ENCODE results near the gene C19orf81.

The C19orf81 gene

DNA sequence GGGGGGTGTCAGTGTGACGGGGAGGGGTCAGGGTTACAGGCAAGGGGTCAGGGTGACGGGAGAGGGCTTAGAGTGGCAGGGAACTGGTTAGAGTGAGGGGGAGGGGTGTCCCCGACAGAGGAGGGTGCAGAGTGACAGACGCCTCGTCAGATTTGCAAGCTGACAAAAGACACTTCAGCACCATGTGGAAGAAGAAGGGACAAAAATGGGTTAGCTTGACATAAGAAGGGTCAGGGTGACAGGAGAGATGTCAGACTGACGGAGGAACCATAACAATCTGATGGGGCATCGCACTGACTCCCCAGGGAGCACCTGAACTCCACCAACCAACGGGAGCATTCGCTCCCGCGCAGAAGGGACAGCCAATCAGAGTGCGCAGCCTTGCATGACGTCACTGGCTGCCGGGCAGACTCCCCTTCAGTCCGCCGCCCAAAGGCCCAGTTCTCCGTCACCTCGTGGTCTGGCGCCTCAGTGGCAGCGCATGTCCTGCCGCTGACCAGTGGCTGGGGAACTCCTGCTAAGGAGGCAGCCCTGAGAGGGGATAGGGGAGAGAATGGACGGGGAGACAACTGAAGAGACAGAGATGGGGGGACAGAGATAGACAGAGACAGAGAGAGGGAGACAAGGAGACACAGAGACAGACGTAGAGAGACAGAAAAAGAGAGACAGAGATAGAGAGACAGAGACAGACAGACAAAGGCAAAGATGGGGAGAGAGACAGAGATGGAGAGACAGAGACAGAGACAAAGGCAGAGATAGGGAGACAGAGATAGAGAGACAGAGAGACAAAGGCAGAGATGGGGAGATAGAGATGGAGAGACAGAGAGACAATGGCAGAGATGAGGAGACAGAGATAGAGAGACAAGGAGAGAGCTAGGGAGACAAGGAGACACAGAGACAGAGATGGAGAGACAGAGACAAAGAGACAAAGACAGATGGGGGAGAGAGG lies 30.2 kb downstream of the C19orf81 start:
- TF ChIP-seq, protein P1, sequence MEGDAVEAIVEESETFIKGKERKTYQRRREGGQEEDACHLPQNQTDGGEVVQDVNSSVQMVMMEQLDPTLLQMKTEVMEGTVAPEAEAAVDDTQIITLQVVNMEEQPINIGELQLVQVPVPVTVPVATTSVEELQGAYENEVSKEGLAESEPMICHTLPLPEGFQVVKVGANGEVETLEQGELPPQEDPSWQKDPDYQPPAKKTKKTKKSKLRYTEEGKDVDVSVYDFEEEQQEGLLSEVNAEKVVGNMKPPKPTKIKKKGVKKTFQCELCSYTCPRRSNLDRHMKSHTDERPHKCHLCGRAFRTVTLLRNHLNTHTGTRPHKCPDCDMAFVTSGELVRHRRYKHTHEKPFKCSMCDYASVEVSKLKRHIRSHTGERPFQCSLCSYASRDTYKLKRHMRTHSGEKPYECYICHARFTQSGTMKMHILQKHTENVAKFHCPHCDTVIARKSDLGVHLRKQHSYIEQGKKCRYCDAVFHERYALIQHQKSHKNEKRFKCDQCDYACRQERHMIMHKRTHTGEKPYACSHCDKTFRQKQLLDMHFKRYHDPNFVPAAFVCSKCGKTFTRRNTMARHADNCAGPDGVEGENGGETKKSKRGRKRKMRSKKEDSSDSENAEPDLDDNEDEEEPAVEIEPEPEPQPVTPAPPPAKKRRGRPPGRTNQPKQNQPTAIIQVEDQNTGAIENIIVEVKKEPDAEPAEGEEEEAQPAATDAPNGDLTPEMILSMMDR (IDR thresholded peaks at IDR 0.05; ENCODE audit: borderline replicate concordance, extremely low read depth, low read length, poor library complexity, severe bottlenecking), result no peak
- TF ChIP-seq EZH2 (IDR thresholded peaks at IDR 0.05; ENCODE audit: borderline replicate concordance, low read depth, low read length, severe bottlenecking), result no peak
- H3K27me3 ChIP-seq (ENCODE audit: insufficient read depth, low read length, poor library complexity), result no peaks in the 10 kb centered on the region
- no peak overlapping the region for H3K9ac ChIP-seq (ENCODE audit: low read depth, low read length)
- ATAC-seq (ENCODE audit: insufficient read depth, low read depth) (peak; percentile 80), DNase-seq (peak; percentile 63)
- no peaks in the 10 kb centered on the region for H3K79me2 ChIP-seq (ENCODE audit: insufficient read depth, low read length)
- no peaks in the 10 kb centered on the region for H4K20me1 ChIP-seq (ENCODE audit: insufficient read depth, low read length)
- H3K27ac ChIP-seq (ENCODE audit: low read length), result no peak overlapping the region
- no peak overlapping the region for H3K4me3 ChIP-seq (ENCODE audit: low read depth in 1 of 2, low read length in 2 of 2)
- H3K36me3 ChIP-seq (ENCODE audit: insufficient read depth, low read length), result no peaks in the 10 kb centered on the region
- no peaks in the 10 kb centered on the region for H3K4me1 ChIP-seq (ENCODE audit: insufficient read depth, low read length)
- H3K9me3 ChIP-seq (ENCODE audit: insufficient read depth, low read length, severe bottlenecking), result no peaks in the 10 kb centered on the region
- H3K4me2 ChIP-seq (ENCODE audit: insufficient read depth, low read length), result no peak overlapping the region
- H2AFZ ChIP-seq (ENCODE audit: low read depth, low read length), result no peak overlapping the region

DNA sequence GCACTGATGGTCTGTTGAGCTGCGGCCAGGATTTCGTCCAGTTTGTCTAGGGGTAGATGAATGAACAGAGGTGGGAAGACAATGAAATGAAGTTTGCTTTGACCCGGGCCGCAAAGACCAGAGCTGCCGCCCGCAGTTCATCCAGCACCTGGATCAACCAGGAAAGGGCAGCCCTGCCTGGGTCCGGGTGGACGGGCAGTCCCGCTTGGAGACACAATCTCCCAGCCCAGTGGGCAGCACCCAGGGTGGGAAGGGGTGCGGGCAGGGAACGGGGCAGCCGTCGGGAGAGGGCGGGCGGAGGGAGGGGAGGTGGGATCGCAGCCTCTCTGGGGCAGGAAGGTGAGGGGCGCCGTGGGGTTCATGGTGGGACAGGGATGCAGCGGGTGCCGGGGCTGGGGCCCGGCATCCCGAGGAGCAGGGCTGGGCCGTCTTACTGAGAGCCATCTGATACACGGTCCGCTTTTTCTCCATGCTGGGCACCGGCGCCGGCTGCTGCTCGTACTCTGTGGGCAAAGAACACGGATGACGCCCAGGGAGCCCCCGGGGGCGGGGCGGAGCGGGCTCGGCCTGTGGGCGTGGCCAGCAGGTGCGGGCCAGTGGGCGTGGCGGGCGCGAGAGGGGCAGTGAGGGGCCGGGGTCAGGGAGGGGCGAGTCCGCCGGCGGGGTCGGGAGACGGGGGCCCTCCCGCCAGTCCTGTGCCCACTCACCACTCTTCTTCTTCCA lies 37.2 kb downstream of the C19orf81 start:
- TF ChIP-seq, protein P1 (IDR thresholded peaks at IDR 0.05; ENCODE audit: borderline replicate concordance, extremely low read depth, low read length, poor library complexity, severe bottlenecking), result no peak
- no peak for TF ChIP-seq EZH2 (IDR thresholded peaks at IDR 0.05; ENCODE audit: borderline replicate concordance, low read depth, low read length, severe bottlenecking)
- H3K4me3 ChIP-seq (ENCODE audit: low read depth in 1 of 2, low read length in 2 of 2), result no peak overlapping the region
- no peak overlapping the region for H3K9ac ChIP-seq (ENCODE audit: low read depth, low read length)
- no peaks in the 10 kb centered on the region for H3K79me2 ChIP-seq (ENCODE audit: insufficient read depth, low read length)
- ATAC-seq (ENCODE audit: insufficient read depth, low read depth), result no peak
- H2AFZ ChIP-seq (ENCODE audit: low read depth, low read length), result no peak overlapping the region
- H3K27me3 ChIP-seq (ENCODE audit: insufficient read depth, low read length, poor library complexity), result no peaks in the 10 kb centered on the region
- H3K27ac ChIP-seq (ENCODE audit: low read length), result no peak overlapping the region
- no peak overlapping the region for H3K4me2 ChIP-seq (ENCODE audit: insufficient read depth, low read length)
- no peaks in the 10 kb centered on the region; the same call in none of the 2 replicates for H4K20me1 ChIP-seq (ENCODE audit: insufficient read depth, low read length)
- H3K4me1 ChIP-seq (ENCODE audit: insufficient read depth, low read length), result no peaks in the 10 kb centered on the region
- no peak for DNase-seq
- no peaks in the 10 kb centered on the region for H3K36me3 ChIP-seq (ENCODE audit: insufficient read depth, low read length)
- H3K9me3 ChIP-seq (ENCODE audit: insufficient read depth, low read length, severe bottlenecking), result no peaks in the 10 kb centered on the region

DNA sequence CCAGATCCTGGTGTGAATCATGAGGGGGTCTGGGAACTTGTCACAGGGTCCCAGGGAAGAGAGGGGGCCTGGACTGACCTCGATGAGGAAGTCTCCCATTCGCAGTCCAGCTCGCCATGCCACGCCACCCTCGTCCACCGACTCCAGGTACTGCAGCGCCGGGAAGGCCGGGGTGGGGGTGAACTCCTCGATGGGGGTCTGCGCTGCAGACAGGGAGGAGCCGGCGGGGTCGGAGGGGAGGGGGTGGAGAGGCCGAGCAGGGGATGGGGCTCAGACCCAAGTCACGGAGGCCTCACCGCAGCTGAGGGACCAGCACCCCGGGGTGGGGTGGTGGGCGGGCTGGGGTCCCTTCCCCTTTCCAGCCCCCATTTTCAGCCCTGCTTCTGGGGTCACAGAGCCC lies 39.5 kb downstream of the C19orf81 start:
- ATAC-seq (ENCODE audit: insufficient read depth, low read depth) (no peak), DNase-seq (no peak)
- Histone ChIP-seq H3K4me1 (ENCODE audit: insufficient read depth, low read length) (no peaks in the 10 kb centered on the region), H3K27ac (ENCODE audit: low read length) (no peak overlapping the region), H3K4me2 (ENCODE audit: insufficient read depth, low read length) (no peak overlapping the region), H3K79me2 (ENCODE audit: insufficient read depth, low read length) (no peaks in the 10 kb centered on the region), H4K20me1 (ENCODE audit: insufficient read depth, low read length) (no peaks in the 10 kb centered on the region; the same call in none of the 2 replicates), H2AFZ (ENCODE audit: low read depth, low read length) (no peak overlapping the region), H3K27me3 (ENCODE audit: insufficient read depth, low read length, poor library complexity) (no peaks in the 10 kb centered on the region), H3K36me3 (ENCODE audit: insufficient read depth, low read length) (no peaks in the 10 kb centered on the region), H3K9ac (ENCODE audit: low read depth, low read length) (no peak overlapping the region), H3K9me3 (ENCODE audit: insufficient read depth, low read length, severe bottlenecking) (no peaks in the 10 kb centered on the region), H3K4me3 (ENCODE audit: low read depth in 1 of 2, low read length in 2 of 2) (no peak overlapping the region)
- TF ChIP-seq, protein P1 (IDR thresholded peaks at IDR 0.05; ENCODE audit: borderline replicate concordance, extremely low read depth, low read length, poor library complexity, severe bottlenecking), result no peak
- no peak for TF ChIP-seq EZH2 (IDR thresholded peaks at IDR 0.05; ENCODE audit: borderline replicate concordance, low read depth, low read length, severe bottlenecking)

All from DND-41 (cell line).